ENCODE results near the gene CHRNE. TPM values are rescaled to one million over a fixed set of nuclear protein-coding genes. Genes with fewer than 3 reads are reported as not detected.

The CHRNE gene
- total and polyA plus RNA-seq, 2 donors (not counting 1 experiment from before 2014, with no cell fraction given): 0.99 to 4.7 TPM

DNA sequence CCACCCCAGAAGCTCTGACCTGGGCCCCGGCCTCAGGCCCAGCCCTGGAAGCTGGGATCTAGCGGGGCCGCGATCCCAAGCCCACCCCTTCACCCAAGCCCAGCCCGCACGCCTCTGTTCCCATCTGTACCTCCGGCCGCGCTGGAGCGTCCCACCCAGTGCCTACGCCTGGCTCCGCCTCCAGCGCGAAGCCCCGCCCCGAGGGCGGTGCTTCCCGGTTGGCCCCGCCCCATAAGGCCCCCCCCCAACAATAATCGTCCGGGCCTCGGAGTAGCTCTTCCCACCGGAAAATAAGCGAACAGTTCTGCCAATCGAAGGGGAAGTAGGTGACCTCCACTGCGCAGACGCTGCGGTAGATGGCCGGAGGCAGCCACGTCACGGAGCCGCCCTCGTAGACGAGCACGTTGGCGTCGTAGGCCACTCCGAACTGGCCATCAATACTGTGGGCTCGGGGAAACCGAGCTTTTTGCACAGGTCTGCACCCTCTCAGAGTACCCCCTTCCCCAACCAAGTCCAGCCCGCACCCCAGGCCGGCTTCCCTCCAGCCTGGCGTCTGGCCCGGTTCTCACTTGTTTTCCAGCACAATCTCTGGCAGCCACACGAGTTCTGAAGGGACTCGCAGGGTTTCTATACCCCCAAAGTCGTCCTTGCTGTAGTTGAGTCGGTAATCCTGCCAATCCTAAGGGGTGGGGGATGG lies 1.1 kb downstream of the CHRNE start:
- peaks cover 0 to 3% of the 10 kb centered on the region in 2 experiments for H3K36me3 ChIP-seq (replicated peaks in 1 of 2; ENCODE audit: control extremely low read depth in 1 of 2, control insufficient read depth in 1 of 2, extremely low read depth in 1 of 2, insufficient read depth in 2 of 2, low read length in 1 of 2)
- TF ChIP-seq, protein P1, sequence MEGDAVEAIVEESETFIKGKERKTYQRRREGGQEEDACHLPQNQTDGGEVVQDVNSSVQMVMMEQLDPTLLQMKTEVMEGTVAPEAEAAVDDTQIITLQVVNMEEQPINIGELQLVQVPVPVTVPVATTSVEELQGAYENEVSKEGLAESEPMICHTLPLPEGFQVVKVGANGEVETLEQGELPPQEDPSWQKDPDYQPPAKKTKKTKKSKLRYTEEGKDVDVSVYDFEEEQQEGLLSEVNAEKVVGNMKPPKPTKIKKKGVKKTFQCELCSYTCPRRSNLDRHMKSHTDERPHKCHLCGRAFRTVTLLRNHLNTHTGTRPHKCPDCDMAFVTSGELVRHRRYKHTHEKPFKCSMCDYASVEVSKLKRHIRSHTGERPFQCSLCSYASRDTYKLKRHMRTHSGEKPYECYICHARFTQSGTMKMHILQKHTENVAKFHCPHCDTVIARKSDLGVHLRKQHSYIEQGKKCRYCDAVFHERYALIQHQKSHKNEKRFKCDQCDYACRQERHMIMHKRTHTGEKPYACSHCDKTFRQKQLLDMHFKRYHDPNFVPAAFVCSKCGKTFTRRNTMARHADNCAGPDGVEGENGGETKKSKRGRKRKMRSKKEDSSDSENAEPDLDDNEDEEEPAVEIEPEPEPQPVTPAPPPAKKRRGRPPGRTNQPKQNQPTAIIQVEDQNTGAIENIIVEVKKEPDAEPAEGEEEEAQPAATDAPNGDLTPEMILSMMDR (IDR thresholded peaks at IDR 0.05): no peak
- peak overlapping the region in 4 of 5 experiments; percentile 9 to 67 (median 44) for H3K4me3 ChIP-seq (ENCODE audit: control extremely low read depth in 1 of 5, extremely low read depth in 1 of 5, insufficient read depth in 1 of 5, low read depth in 2 of 5, low read length in 4 of 5)
- H2AFZ ChIP-seq (ENCODE audit: insufficient read depth, low read depth, low read length, poor library complexity, severe bottlenecking): no peak overlapping the region
- Mint-ChIP-seq H3K27ac (peak overlapping the region; percentile 72), H3K27me3 (peaks cover 7% of the 10 kb centered on the region), H3K9me3 (ENCODE audit: insufficient read depth) (no peaks in the 10 kb centered on the region), H3K4me1 (peaks cover 48% of the 10 kb centered on the region), H3K4me3 (peak overlapping the region; percentile 93)
- H3K79me2 ChIP-seq (ENCODE audit: control insufficient read depth, insufficient read depth, low read length): no peaks in the 10 kb centered on the region
- WGBS (ENCODE audit: insufficient coverage): 40% methylated on average over 45 of the region's 48 CpGs
- intact Hi-C loops (cut with micrococcal nuclease): loop anchor here (5.0 kb wide), 1 partner anchor 334 kb away; no protein-coding TSS in a partner anchor
- H3K4me2 ChIP-seq (replicated peaks; ENCODE audit: low read depth, low read length, poor library complexity, severe bottlenecking): peak overlapping the region; percentile 98
- CTCF ChIA-PET: interaction anchor here (1.0 to 4.0 kb wide), 7 partner anchors 38 to 483 kb away, joined by 3 to 15 read pairs (median 6); partner anchors contain the start of genes GLTPD2, RNF167, SLC25A11 and SPAG7
- H3K27ac ChIP-seq (ENCODE audit: low read length in 2 of 2): peak overlapping the region; percentile 28 to 53
- peak overlapping the region; percentile 68 for H3K9ac ChIP-seq (ENCODE audit: low read length)
- peaks cover 0 to 30% (median 11%) of the 10 kb centered on the region in 4 experiments for H3K27me3 ChIP-seq (replicated peaks in 1 of 4; ENCODE audit: control extremely low read depth in 1 of 4, control insufficient read depth in 3 of 4, insufficient read depth in 4 of 4, low read length in 3 of 4)
- POLR2A ChIA-PET: interaction anchor here (1.9 to 2.0 kb wide), 2 partner anchors 38 to 65 kb away, joined by 5 read pairs; partner anchors contain the start of genes RNF167, SLC25A11 and SPAG7
- H3K9me3 ChIP-seq (ENCODE audit: control extremely low read depth in 1 of 3, control insufficient read depth in 2 of 3, insufficient read depth in 1 of 3, low read length in 2 of 3): peaks cover 0 to 25% (median 0%) of the 10 kb centered on the region in 3 donors
- no peaks in the 10 kb centered on the region for H4K20me1 ChIP-seq (ENCODE audit: control insufficient read depth, insufficient read depth, low read length, poor library complexity, severe bottlenecking)
- ATAC-seq (ENCODE audit: low read depth): no peak
- peak; percentile 68 for DNase-seq
- peaks cover 45 to 53% of the 10 kb centered on the region in 2 donors for H3K4me1 ChIP-seq (ENCODE audit: control insufficient read depth in 2 of 2, insufficient read depth in 2 of 2, low read length in 2 of 2)

DNA sequence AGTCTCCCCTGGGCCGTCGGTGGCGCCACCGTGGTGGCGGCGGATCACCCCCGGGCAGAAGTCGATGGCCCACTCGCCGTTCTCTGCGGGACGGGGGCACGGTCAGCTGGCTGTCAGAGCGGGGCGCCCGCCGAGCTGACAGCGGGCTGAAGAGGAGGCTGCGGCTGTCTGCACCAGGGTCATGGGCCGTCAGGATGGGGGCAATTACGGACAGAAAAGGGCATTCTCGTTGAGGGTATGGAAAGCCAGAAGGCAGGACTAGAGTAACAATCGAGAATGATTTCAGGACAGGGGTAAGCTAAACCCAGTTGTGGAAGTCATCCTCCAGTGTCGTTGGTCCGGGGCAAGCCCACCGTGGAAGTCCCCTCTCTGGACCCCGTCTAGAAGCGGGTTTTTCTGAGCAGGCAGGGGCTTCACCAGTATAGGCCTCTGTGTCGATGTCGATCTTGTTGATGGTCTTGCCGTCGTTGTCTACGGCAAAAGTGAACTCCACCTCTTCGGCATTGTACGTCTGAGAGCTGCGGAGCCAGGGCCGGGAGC lies 1.7 kb downstream of the CHRNE start:
- Mint-ChIP-seq H3K9me3 (ENCODE audit: insufficient read depth) (no peaks in the 10 kb centered on the region), H3K27ac (peak overlapping the region; percentile 82), H3K27me3 (peaks cover 7% of the 10 kb centered on the region), H3K4me1 (peaks cover 48% of the 10 kb centered on the region), H3K4me3 (peak overlapping the region; percentile 93)
- intact Hi-C loops (cut with micrococcal nuclease): loop anchor here (5.0 kb wide), 1 partner anchor 334 kb away; no protein-coding TSS in a partner anchor
- Histone ChIP-seq H2AFZ (ENCODE audit: insufficient read depth, low read depth, low read length, poor library complexity, severe bottlenecking) (peak overlapping the region; percentile 37), H3K36me3 (replicated peaks in 1 of 2; ENCODE audit: control extremely low read depth in 1 of 2, control insufficient read depth in 1 of 2, extremely low read depth in 1 of 2, insufficient read depth in 2 of 2, low read length in 1 of 2) (peaks cover 0 to 8% of the 10 kb centered on the region in 2 experiments), H3K4me2 (replicated peaks; ENCODE audit: low read depth, low read length, poor library complexity, severe bottlenecking) (peak overlapping the region; percentile 98), H3K79me2 (ENCODE audit: control insufficient read depth, insufficient read depth, low read length) (no peaks in the 10 kb centered on the region), H3K4me1 (ENCODE audit: control insufficient read depth in 2 of 2, insufficient read depth in 2 of 2, low read length in 2 of 2) (peaks cover 45 to 53% of the 10 kb centered on the region in 2 donors), H3K9ac (ENCODE audit: low read length) (peak overlapping the region; percentile 68), H3K27ac (ENCODE audit: low read length in 2 of 2) (peak overlapping the region; percentile 28 to 53), H3K4me3 (ENCODE audit: control extremely low read depth in 1 of 5, extremely low read depth in 1 of 5, insufficient read depth in 1 of 5, low read depth in 2 of 5, low read length in 4 of 5) (peak overlapping the region; percentile 9 to 67 (median 36)), H3K9me3 (ENCODE audit: control extremely low read depth in 1 of 3, control insufficient read depth in 2 of 3, insufficient read depth in 1 of 3, low read length in 2 of 3) (peaks cover 0 to 25% (median 0%) of the 10 kb centered on the region in 3 donors), H3K27me3 (replicated peaks in 1 of 4; ENCODE audit: control extremely low read depth in 1 of 4, control insufficient read depth in 3 of 4, insufficient read depth in 4 of 4, low read length in 3 of 4) (peaks cover 0 to 30% (median 11%) of the 10 kb centered on the region in 4 experiments), H4K20me1 (ENCODE audit: control insufficient read depth, insufficient read depth, low read length, poor library complexity, severe bottlenecking) (no peaks in the 10 kb centered on the region)
- DNase-seq (no peak), ATAC-seq (ENCODE audit: low read depth) (no peak)
- TF ChIP-seq EZH2 (IDR thresholded peaks at IDR 0.05; ENCODE audit: borderline replicate concordance, insufficient read depth, low read depth, low read length, poor library complexity, severe bottlenecking): no peak
- WGBS (ENCODE audit: insufficient coverage): 34% methylated on average over 37 of the region's 37 CpGs
- ChIA-PET CTCF (interaction anchor here (1.1 to 4.0 kb wide), 5 partner anchors 39 to 191 kb away, joined by 3 to 15 read pairs (median 6); partner anchors contain the start of genes GLTPD2, RNF167, SLC25A11 and SPAG7), POLR2A (interaction anchor here (0.6 to 2.0 kb wide), 2 partner anchors 46 to 66 kb away, joined by 5 to 6 read pairs; partner anchors contain the start of gene SPAG7)

Measured in B cell (primary cell).